Neural cell (in vitro differentiated cells): ENCODE data around the gene HIF1AN. TPM values are rescaled to one million over a fixed set of nuclear protein-coding genes. Genes with fewer than 3 reads are reported as not detected.

ENCODE experiments used
- H2AFZ ChIP-seq: fragments of 200-600, 300-800 bp; sonication (generic), shearing (Covaris generic); 2 replicates; pipeline ENCODE4 v1.6.0; 2014; ENCODE audit warnings: low read depth, mild to moderate bottlenecking, antibody characterized with exemption, low read length, moderate library complexity
- H3F3A ChIP-seq: fragments of 200-600 bp; shearing (Covaris generic); 2 replicates; pipeline ENCODE4 v1.6.1; 2016; ENCODE audit warnings: mild to moderate bottlenecking, moderate library complexity, mixed read lengths, antibody characterized with exemption, low read length; ENCODE audit not compliant: insufficient read depth, poor library complexity, severe bottlenecking
- H3K27ac ChIP-seq: fragments of 200-600, 300-800 bp; sonication (generic), shearing (Covaris generic); 2 replicates; pipeline ENCODE4 v1.5.1; 2014; ENCODE audit warnings: mild to moderate bottlenecking, low read length, moderate library complexity
- H3K27me3 ChIP-seq: fragments of 300-800, 200-600 bp; sonication (generic), shearing (Covaris generic); 2 replicates; pipeline ENCODE4 v1.6.0; 2014; ENCODE audit warnings: mild to moderate bottlenecking, low read depth, low read length, moderate library complexity; ENCODE audit not compliant: insufficient read depth
- H3K36me3 ChIP-seq: fragments of 300-800, 200-600 bp; sonication (generic), shearing (Covaris generic); 2 replicates; pipeline ENCODE4 v1.5.1; 2014; ENCODE audit warnings: mild to moderate bottlenecking, antibody characterized with exemption, low read length, moderate library complexity; ENCODE audit not compliant: insufficient read depth
- H3K4me2 ChIP-seq: fragments of 300-800, 200-600 bp; sonication (generic), shearing (Covaris generic); 2 replicates; pipeline ENCODE4 v1.6.0; 2014; ENCODE audit warnings: mild to moderate bottlenecking, low read length
- H3K4me3 ChIP-seq: fragments of 300-800, 200-600 bp; sonication (generic), shearing (Covaris generic); 2 replicates; pipeline ENCODE4 v1.5.1; 2014; ENCODE audit warnings: mild to moderate bottlenecking, low read length, moderate library complexity
- H3K79me2 ChIP-seq: fragments of 200-600 bp; shearing (Covaris generic); replicated peaks from 2 replicates; pipeline ENCODE4 v1.6.0; 2014; ENCODE audit warnings: mild to moderate bottlenecking, low read length, moderate library complexity; ENCODE audit not compliant: insufficient read depth
- H3K9ac ChIP-seq: fragments of 300-800, 200-600 bp; sonication (generic), shearing (Covaris generic); 2 replicates; pipeline ENCODE4 v1.6.1; 2016; ENCODE audit warnings: mild to moderate bottlenecking, low read length, mixed read lengths
- H3K9me2 ChIP-seq: fragments of 200-600 bp; shearing (Covaris generic); 2 replicates; pipeline ENCODE4 v1.6.1; 2016; ENCODE audit warnings: mild to moderate bottlenecking, low read length, mixed read lengths; ENCODE audit not compliant: insufficient read depth
- H3K9me3 ChIP-seq: fragments of 200-600, 300-800 bp; sonication (generic), shearing (Covaris generic); 2 replicates; pipeline ENCODE4 v1.6.1; 2016; ENCODE audit warnings: mild to moderate bottlenecking, mixed run types, low read length, moderate library complexity, mixed read lengths
- H4K20me1 ChIP-seq: fragments of 200-600 bp; shearing (Covaris generic); 2 replicates; pipeline ENCODE4 v1.6.1; 2016; ENCODE audit warnings: mild to moderate bottlenecking, mixed run types; ENCODE audit not compliant: insufficient read depth
- CTCF ChIP-seq: fragments of 450-650 bp; IDR thresholded peaks from 2 replicates; pipeline ENCODE4 v1.5.1; 2014; ENCODE audit warnings: antibody characterized with exemption, mild to moderate bottlenecking, moderate library complexity; ENCODE audit not compliant: poor library complexity, severe bottlenecking
- EP300 ChIP-seq: fragments of 450-650 bp; conservative IDR thresholded peaks from 2 replicates; pipeline ENCODE4 v1.6.1; 2014; ENCODE audit warnings: antibody characterized with exemption, mild to moderate bottlenecking, moderate library complexity; ENCODE audit not compliant: poor library complexity, severe bottlenecking
- EZH2 ChIP-seq: fragments of 200-600, 300-800 bp; shearing (Covaris generic), sonication (generic); IDR thresholded peaks from 2 replicates; pipeline ENCODE4 v1.6.1; 2014; ENCODE audit warnings: antibody characterized with exemption, low read length, borderline replicate concordance, mild to moderate bottlenecking; ENCODE audit not compliant: insufficient read depth, poor library complexity, severe bottlenecking
- MXI1 ChIP-seq: fragments of 450-650 bp; conservative IDR thresholded peaks from 2 replicates; pipeline ENCODE4 v1.6.1; 2014; ENCODE audit warnings: antibody characterized with exemption, mild to moderate bottlenecking; ENCODE audit not compliant: poor library complexity, severe bottlenecking
- POLR2AphosphoS5 ChIP-seq: IDR thresholded peaks from 2 replicates; pipeline ENCODE4 v1.6.1; 2012
- RAD21 ChIP-seq: fragments of 450-650 bp; conservative IDR thresholded peaks from 2 replicates; pipeline ENCODE4 v1.6.1; 2014; ENCODE audit warnings: antibody characterized with exemption, mild to moderate bottlenecking, moderate library complexity
- REST ChIP-seq: IDR thresholded peaks from 2 replicates; pipeline ENCODE4 v1.6.1; 2012; ENCODE audit warnings: borderline replicate concordance
- SMC3 ChIP-seq: fragments of 450-650 bp; conservative IDR thresholded peaks from 2 replicates; pipeline ENCODE4 v1.6.1; 2014; ENCODE audit warnings: antibody characterized with exemption, mild to moderate bottlenecking, moderate library complexity; ENCODE audit not compliant: poor library complexity
- TAF1 ChIP-seq: IDR thresholded peaks from 2 replicates; pipeline ENCODE4 v1.6.1; 2012; ENCODE audit warnings: low read depth
- polyA plus RNA-seq: library from polyadenylated mRNA; depleted of rRNA; stranded (reverse); fragments of >200 nt; gene quantifications from 2 replicates; pipeline ENCODE4 v1.2.3, GENCODE V29; 2014

The HIF1AN gene
- polyA plus RNA-seq, 1 donor from 2014 or later = 16.1 TPM

DNA sequence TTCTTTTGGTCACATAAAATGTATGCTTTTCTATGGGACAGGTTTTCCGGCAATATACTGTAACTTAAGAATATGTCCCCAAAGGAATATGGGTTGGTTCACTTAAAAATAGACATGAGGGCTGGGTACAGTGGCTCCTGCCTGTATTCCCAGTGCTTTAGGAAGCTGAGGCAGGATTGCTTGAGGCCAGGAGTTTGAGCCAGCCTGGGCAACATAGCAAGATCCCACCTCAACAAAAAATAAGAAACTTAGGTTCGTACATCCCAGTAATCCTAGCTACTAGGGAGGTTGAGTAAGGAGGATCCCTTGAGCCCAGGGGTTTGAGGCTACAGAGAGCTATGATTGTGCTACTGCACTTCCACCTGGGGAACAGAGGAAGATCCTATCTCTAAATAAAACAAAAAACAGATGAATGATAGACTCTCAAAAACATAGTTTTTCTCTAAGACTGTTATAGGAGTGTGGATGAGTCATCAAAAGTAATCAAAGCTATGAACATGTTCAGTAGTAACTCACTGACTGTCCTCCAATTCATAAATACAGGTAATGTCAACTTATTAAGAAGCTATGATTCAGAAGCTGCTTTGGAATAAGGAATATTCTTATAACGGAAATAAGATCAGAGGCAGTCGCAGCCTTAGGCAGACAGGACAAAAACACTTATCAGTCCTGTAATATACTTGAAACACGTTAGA is 13.5 kb upstream of the HIF1AN start:
- Histone ChIP-seq H3K27ac (no peak overlapping the region), H3K9me3 (no peaks in the 10 kb centered on the region), H3K79me2 (no peaks in the 10 kb centered on the region), H3K9me2 (no peaks in the 10 kb centered on the region), H2AFZ (no peak overlapping the region), H3F3A (no peaks in the 10 kb centered on the region), H3K4me3 (no peak overlapping the region), H3K27me3 (peaks cover 21% of the 10 kb centered on the region), H3K4me2 (no peak overlapping the region), H3K9ac (no peak overlapping the region), H4K20me1 (no peaks in the 10 kb centered on the region), H3K36me3 (peaks cover 9% of the 10 kb centered on the region)
- no peak for TF ChIP-seq EZH2
- TF ChIP-seq POLR2AphosphoS5 = no peak
- TF ChIP-seq CTCF = no peak
- TF ChIP-seq EP300 = no peak
- no peak for TF ChIP-seq MXI1
- TF ChIP-seq RAD21 = no peak
- no peak for TF ChIP-seq REST
- no peak for TF ChIP-seq SMC3
- no peak for TF ChIP-seq TAF1

DNA sequence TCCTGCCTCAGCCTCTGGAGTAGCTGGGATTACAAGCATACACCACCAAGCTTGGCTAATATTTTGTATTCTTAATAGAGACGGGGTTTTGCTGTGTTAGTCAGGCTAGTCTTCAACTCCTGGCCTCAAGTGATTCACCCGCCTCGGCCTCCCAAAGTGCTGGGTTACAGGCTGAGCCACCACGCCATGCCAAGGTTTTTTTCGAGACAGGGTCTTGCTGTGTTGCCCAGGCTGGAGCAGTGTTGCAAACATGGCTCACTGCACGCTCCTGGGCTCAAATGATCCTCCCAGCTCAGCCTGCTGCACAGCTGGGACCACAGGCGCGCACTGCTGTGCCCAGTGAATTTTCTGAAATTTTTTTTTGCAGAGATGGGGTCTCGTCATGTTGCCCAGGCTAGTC is 12.8 kb upstream of the HIF1AN start:
- no peak overlapping the region for H3K4me2 ChIP-seq
- TF ChIP-seq RAD21 (no peak), REST (no peak), MXI1 (no peak), EP300 (no peak), EZH2 (no peak), CTCF (no peak), SMC3 (no peak), POLR2AphosphoS5 (no peak)
- peaks cover 9% of the 10 kb centered on the region for H3K36me3 ChIP-seq
- H3K27me3 ChIP-seq = peaks cover 17% of the 10 kb centered on the region
- no peak overlapping the region for H3K4me3 ChIP-seq
- H4K20me1 ChIP-seq = no peaks in the 10 kb centered on the region
- no peaks in the 10 kb centered on the region for H3K9me3 ChIP-seq
- no peak overlapping the region for H2AFZ ChIP-seq
- no peak overlapping the region for H3K9ac ChIP-seq
- H3K9me2 ChIP-seq = no peaks in the 10 kb centered on the region
- H3K27ac ChIP-seq = no peak overlapping the region
- H3F3A ChIP-seq = no peaks in the 10 kb centered on the region
- H3K79me2 ChIP-seq = no peaks in the 10 kb centered on the region
